Measurements from ENCODE around the gene SNAPC4.

SNAPC4 gene

GRCh38 chr9:136439481-136440408 is 39.8 kb upstream of the SNAPC4 start, which contains the start of gene INPP5E:
Gene INPP5E, minus strand, starts transcription at chr9:136439845. Its CDS starts 426 bp downstream, at chr9:136439419.
- Histone ChIP-seq H3K9ac (ENCODE audit: low read depth, low read length) (peak within 1 kb of the TSS; percentile 98), H3K36me3 (ENCODE audit: insufficient read depth, low read length) (peaks cover 64% of the 10 kb centered on the region), H3K9me3 (replicated peaks; ENCODE audit: low read length) (no peaks in the 10 kb centered on the region), H3K27me3 (ENCODE audit: control insufficient read depth, insufficient read depth, low read length) (no peaks in the 10 kb centered on the region), H3K4me1 (ENCODE audit: control insufficient read depth, insufficient read depth, low read length) (peaks cover 26% of the 10 kb centered on the region), H3K4me2 (ENCODE audit: low read length) (peak within 1 kb of the TSS; percentile 100), H3K4me3 (ENCODE audit: low read length) (peak within 1 kb of the TSS; percentile 96)

GRCh38 chr9:136438548-136439480 is 38.8 kb upstream of the SNAPC4 start:
- Histone ChIP-seq H3K4me1 (ENCODE audit: control insufficient read depth, insufficient read depth, low read length) (peaks cover 26% of the 10 kb centered on the region), H3K27me3 (ENCODE audit: control insufficient read depth, insufficient read depth, low read length) (no peaks in the 10 kb centered on the region), H3K9me3 (replicated peaks; ENCODE audit: low read length) (no peaks in the 10 kb centered on the region), H3K9ac (ENCODE audit: low read depth, low read length) (peak overlapping the region; percentile 98), H3K36me3 (ENCODE audit: insufficient read depth, low read length) (peaks cover 56% of the 10 kb centered on the region), H3K4me2 (ENCODE audit: low read length) (peak overlapping the region; percentile 100), H3K4me3 (ENCODE audit: low read length) (peak overlapping the region; percentile 96)

GRCh38 chr9:136437839-136438547 is 38.0 kb upstream of the SNAPC4 start:
- H3K9me3 ChIP-seq (replicated peaks; ENCODE audit: low read length) = no peaks in the 10 kb centered on the region
- H3K9ac ChIP-seq (ENCODE audit: low read depth, low read length) = peak overlapping the region; percentile 98
- peaks cover 26% of the 10 kb centered on the region for H3K4me1 ChIP-seq (ENCODE audit: control insufficient read depth, insufficient read depth, low read length)
- peak overlapping the region; percentile 100 for H3K4me2 ChIP-seq (ENCODE audit: low read length)
- H3K36me3 ChIP-seq (ENCODE audit: insufficient read depth, low read length) = peaks cover 50% of the 10 kb centered on the region
- peak overlapping the region; percentile 96 for H3K4me3 ChIP-seq (ENCODE audit: low read length)
- no peaks in the 10 kb centered on the region for H3K27me3 ChIP-seq (ENCODE audit: control insufficient read depth, insufficient read depth, low read length)

- Histone ChIP-seq H3K4me1 (ENCODE audit: control insufficient read depth, insufficient read depth, low read length) (peaks cover 26% of the 10 kb centered on the region), H3K9me3 (replicated peaks; ENCODE audit: low read length) (no peaks in the 10 kb centered on the region), H3K4me3 (ENCODE audit: low read length) (peak overlapping the region; percentile 96), H3K4me2 (ENCODE audit: low read length) (peak overlapping the region; percentile 100), H3K9ac (ENCODE audit: low read depth, low read length) (peak overlapping the region; percentile 98), H3K36me3 (ENCODE audit: insufficient read depth, low read length) (peaks cover 44% of the 10 kb centered on the region), H3K27me3 (ENCODE audit: control insufficient read depth, insufficient read depth, low read length) (no peaks in the 10 kb centered on the region)
These were observed 37.5 kb upstream of the SNAPC4 start for GRCh38 chr9:136437430-136437829.

GRCh38 chr9:136436055-136436634 is 36.2 kb upstream of the SNAPC4 start:
- no peaks in the 10 kb centered on the region for H3K27me3 ChIP-seq (ENCODE audit: control insufficient read depth, insufficient read depth, low read length)
- peaks cover 36% of the 10 kb centered on the region for H3K36me3 ChIP-seq (ENCODE audit: insufficient read depth, low read length)
- no peak overlapping the region for H3K4me3 ChIP-seq (ENCODE audit: low read length)

GRCh38 chr9:136434580-136435169 is 34.7 kb upstream of the SNAPC4 start:
- no peak overlapping the region for H3K9ac ChIP-seq (ENCODE audit: low read depth, low read length)
- peaks cover 36% of the 10 kb centered on the region for H3K36me3 ChIP-seq (ENCODE audit: insufficient read depth, low read length)
- H3K27me3 ChIP-seq (ENCODE audit: control insufficient read depth, insufficient read depth, low read length) = no peaks in the 10 kb centered on the region
- H3K4me3 ChIP-seq (ENCODE audit: low read length) = no peak overlapping the region
- H3K4me1 ChIP-seq (ENCODE audit: control insufficient read depth, insufficient read depth, low read length) = peaks cover 22% of the 10 kb centered on the region
- no peaks in the 10 kb centered on the region for H3K9me3 ChIP-seq (replicated peaks; ENCODE audit: low read length)
- no peak overlapping the region for H3K4me2 ChIP-seq (ENCODE audit: low read length)

More at GRCh38 chr9:136436055-136436634, 36.2 kb upstream of the SNAPC4 start:
- Histone ChIP-seq H3K9ac (ENCODE audit: low read depth, low read length) (no peak overlapping the region), H3K9me3 (replicated peaks; ENCODE audit: low read length) (no peaks in the 10 kb centered on the region), H3K4me1 (ENCODE audit: control insufficient read depth, insufficient read depth, low read length) (peaks cover 26% of the 10 kb centered on the region), H3K4me2 (ENCODE audit: low read length) (peak overlapping the region; percentile 100)

GRCh38 chr9:136433849-136434579 is 34.0 kb upstream of the SNAPC4 start:
- H3K4me3 ChIP-seq (ENCODE audit: low read length) = no peak overlapping the region
- peaks cover 42% of the 10 kb centered on the region for H3K36me3 ChIP-seq (ENCODE audit: insufficient read depth, low read length)
- H3K9ac ChIP-seq (ENCODE audit: low read depth, low read length) = no peak overlapping the region
- H3K4me1 ChIP-seq (ENCODE audit: control insufficient read depth, insufficient read depth, low read length) = peaks cover 22% of the 10 kb centered on the region
- no peaks in the 10 kb centered on the region for H3K9me3 ChIP-seq (replicated peaks; ENCODE audit: low read length)
- H3K4me2 ChIP-seq (ENCODE audit: low read length) = no peak overlapping the region
- H3K27me3 ChIP-seq (ENCODE audit: control insufficient read depth, insufficient read depth, low read length) = no peaks in the 10 kb centered on the region

GRCh38 chr9:136433043-136433715 is 33.2 kb upstream of the SNAPC4 start:
- H3K36me3 ChIP-seq (ENCODE audit: insufficient read depth, low read length) = peaks cover 47% of the 10 kb centered on the region
- no peak overlapping the region for H3K4me3 ChIP-seq (ENCODE audit: low read length)
- H3K9me3 ChIP-seq (replicated peaks; ENCODE audit: low read length) = no peaks in the 10 kb centered on the region
- no peak overlapping the region for H3K4me2 ChIP-seq (ENCODE audit: low read length)
- peaks cover 20% of the 10 kb centered on the region for H3K4me1 ChIP-seq (ENCODE audit: control insufficient read depth, insufficient read depth, low read length)
- no peaks in the 10 kb centered on the region for H3K27me3 ChIP-seq (ENCODE audit: control insufficient read depth, insufficient read depth, low read length)
- H3K9ac ChIP-seq (ENCODE audit: low read depth, low read length) = no peak overlapping the region

GRCh38 chr9:136432591-136432990 is 32.6 kb upstream of the SNAPC4 start:
- H3K4me2 ChIP-seq (ENCODE audit: low read length) = no peak overlapping the region
- H3K9ac ChIP-seq (ENCODE audit: low read depth, low read length) = no peak overlapping the region
- H3K27me3 ChIP-seq (ENCODE audit: control insufficient read depth, insufficient read depth, low read length) = no peaks in the 10 kb centered on the region
- H3K36me3 ChIP-seq (ENCODE audit: insufficient read depth, low read length) = peaks cover 47% of the 10 kb centered on the region
- H3K4me3 ChIP-seq (ENCODE audit: low read length) = no peak overlapping the region
- peaks cover 14% of the 10 kb centered on the region for H3K4me1 ChIP-seq (ENCODE audit: control insufficient read depth, insufficient read depth, low read length)
- no peaks in the 10 kb centered on the region for H3K9me3 ChIP-seq (replicated peaks; ENCODE audit: low read length)
